ENCODE measurements around the gene HMCN1. TPM values are rescaled to one million over a fixed set of nuclear protein-coding genes. Genes with fewer than 3 reads are reported as not detected.

The HMCN1 gene
- polyA plus RNA-seq, 1 of the 3 experiments (the other 2 are of a cell fraction) = 59.5 TPM

- no peak overlapping the region for H2AFZ ChIP-seq (ENCODE audit: low read depth)
- DNase-seq = no peak
- H4K20me1 ChIP-seq (ENCODE audit: insufficient read depth) = no peaks in the 10 kb centered on the region
- no peak for TF ChIP-seq USF2 (IDR thresholded peaks at IDR 0.05; ENCODE audit: borderline replicate concordance, low read depth, low read length)
- TF ChIP-seq EZH2phosphoT487 (IDR thresholded peaks at IDR 0.05; ENCODE audit: borderline replicate concordance, low read depth) = no peak
- no peak for TF ChIP-seq PBX3 (IDR thresholded peaks at IDR 0.05)
- TF ChIP-seq ELF1 (IDR thresholded peaks at IDR 0.05) = no peak
- no peak for TF ChIP-seq GABPA (IDR thresholded peaks at IDR 0.05; ENCODE audit: low read depth)
- no peak for TF ChIP-seq EP300 (IDR thresholded peaks at IDR 0.05; ENCODE audit: borderline replicate concordance in 1 of 2, low read depth in 1 of 2, low read length in 1 of 2)
- no peak for TF ChIP-seq RCOR1 (IDR thresholded peaks at IDR 0.05; ENCODE audit: low read length)
- no peak for TF ChIP-seq FOXM1 (IDR thresholded peaks at IDR 0.05; ENCODE audit: low read depth)
- no peaks in the 10 kb centered on the region for H3K9me2 ChIP-seq
- ChIA-PET CTCF (no interaction called here), POLR2A (no interaction called here)
- H3K4me3 ChIP-seq (ENCODE audit: low read depth in 2 of 2, low read length in 1 of 2) = no peak overlapping the region
- 37% methylated on average over 7 of the region's 7 CpGs for WGBS (ENCODE audit: low lambda C conversion rate)
- no peak overlapping the region for H3K4me2 ChIP-seq
- no peaks in the 10 kb centered on the region for H3F3A ChIP-seq (replicated peaks; ENCODE audit: insufficient read depth)
- H3K27ac ChIP-seq (ENCODE audit: low read depth in 2 of 2, low read length in 1 of 2) = no peak overlapping the region
- H3K9ac ChIP-seq = no peak overlapping the region
- H3K4me1 ChIP-seq (ENCODE audit: control insufficient read depth in 1 of 2, insufficient read depth in 2 of 2, low read depth in 1 of 2, low read length in 1 of 2) = no peaks in the 10 kb centered on the region; a peak in 1 of 4 replicates
- no peaks in the 10 kb centered on the region for H3K9me3 ChIP-seq
- no peaks in the 10 kb centered on the region for H3K27me3 ChIP-seq (ENCODE audit: insufficient read depth)
- H3K36me3 ChIP-seq (replicated peaks in 1 of 2; ENCODE audit: control insufficient read depth in 1 of 2, insufficient read depth in 2 of 2, low read length in 1 of 2) = peaks cover 0 to 44% of the 10 kb centered on the region in 2 experiments
- H3K79me2 ChIP-seq (ENCODE audit: insufficient read depth) = no peaks in the 10 kb centered on the region
Measured at GRCh38 chr1:185987611-185988321, 253.6 kb downstream of the HMCN1 start.

- Histone ChIP-seq H3K4me1 (ENCODE audit: control insufficient read depth in 1 of 2, insufficient read depth in 2 of 2, low read depth in 1 of 2, low read length in 1 of 2) (no peaks in the 10 kb centered on the region; a peak in 1 of 4 replicates), H3F3A (replicated peaks; ENCODE audit: insufficient read depth) (no peaks in the 10 kb centered on the region), H3K79me2 (ENCODE audit: insufficient read depth) (no peaks in the 10 kb centered on the region), H3K4me3 (ENCODE audit: low read depth in 2 of 2, low read length in 1 of 2) (no peak overlapping the region), H3K9ac (no peak overlapping the region), H2AFZ (ENCODE audit: low read depth) (no peak overlapping the region), H3K27ac (ENCODE audit: low read depth in 2 of 2, low read length in 1 of 2) (no peak overlapping the region), H3K27me3 (ENCODE audit: insufficient read depth) (no peaks in the 10 kb centered on the region), H4K20me1 (ENCODE audit: insufficient read depth) (no peaks in the 10 kb centered on the region), H3K9me2 (no peaks in the 10 kb centered on the region), H3K36me3 (replicated peaks in 1 of 2; ENCODE audit: control insufficient read depth in 1 of 2, insufficient read depth in 2 of 2, low read length in 1 of 2) (peaks cover 0 to 45% of the 10 kb centered on the region in 2 experiments), H3K4me2 (no peak overlapping the region), H3K9me3 (no peaks in the 10 kb centered on the region)
- ChIA-PET CTCF (no interaction called here), POLR2A (no interaction called here)
- no peak for DNase-seq
- no peak for TF ChIP-seq USF2 (IDR thresholded peaks at IDR 0.05; ENCODE audit: borderline replicate concordance, low read depth, low read length)
- TF ChIP-seq NFIC (IDR thresholded peaks at IDR 0.05; ENCODE audit: borderline replicate concordance) = no peak
- no peak for TF ChIP-seq GABPA (IDR thresholded peaks at IDR 0.05; ENCODE audit: low read depth)
- no peak for TF ChIP-seq IRF3 (IDR thresholded peaks at IDR 0.05; ENCODE audit: low read depth, low read length)
- TF ChIP-seq REST (IDR thresholded peaks at IDR 0.05; ENCODE audit: low read depth, low read length) = no peak
- no peak for TF ChIP-seq CHD2 (IDR thresholded peaks at IDR 0.05; ENCODE audit: low read length, partially characterized antibody)
- no peak for TF ChIP-seq TEAD4 (IDR thresholded peaks at IDR 0.05; ENCODE audit: borderline replicate concordance, insufficient read depth)
- TF ChIP-seq SMC3 (IDR thresholded peaks at IDR 0.05; ENCODE audit: low read depth, low read length) = no peak
Measured at GRCh38 chr1:185990565-185990964, 256.4 kb downstream of the HMCN1 start.
